Measurements from ENCODE around the gene CACNA1A.

CACNA1A gene

DNA sequence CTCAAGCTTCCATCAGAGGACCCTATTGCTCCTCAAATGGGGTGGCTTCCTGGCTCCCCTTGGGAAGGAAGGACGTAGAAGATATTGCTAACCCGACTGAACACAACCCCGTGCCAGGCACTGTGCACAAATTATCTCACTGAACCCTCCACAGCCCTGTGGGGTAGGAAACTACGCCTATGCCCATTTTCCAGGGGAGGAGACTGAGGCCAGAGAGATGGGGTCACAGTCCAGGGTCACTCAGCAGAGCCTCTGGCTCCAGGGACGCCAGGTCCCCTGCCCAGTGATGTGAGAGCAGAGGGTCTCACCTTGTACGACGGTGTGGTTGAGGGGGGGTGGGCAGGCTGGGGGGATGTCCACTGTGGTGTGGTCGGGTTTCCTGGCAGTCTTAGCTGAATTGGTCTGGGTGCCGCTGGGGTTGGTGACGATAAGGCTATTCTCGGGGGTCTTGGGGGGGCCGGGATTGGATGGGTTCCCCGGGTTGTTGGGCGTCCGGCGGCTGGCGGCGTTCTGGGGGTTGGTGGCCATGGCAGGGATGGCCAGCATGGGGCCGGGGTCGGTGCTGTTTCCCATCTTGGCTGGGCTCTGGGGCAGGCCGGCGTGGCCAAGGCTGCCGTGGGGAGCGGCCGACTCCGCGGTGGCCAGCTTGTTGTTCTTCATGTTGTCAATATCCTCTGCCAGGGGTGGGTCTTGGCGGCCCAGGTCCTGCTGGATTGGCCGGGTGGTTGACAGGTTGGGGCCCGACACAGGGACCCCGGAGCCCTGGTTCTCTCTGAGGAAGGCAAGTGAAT is 219.9 kb downstream of the CACNA1A start:
- Histone ChIP-seq H3K27ac (ENCODE audit: low read length) (no peak overlapping the region), H3K9me3 (replicated peaks; ENCODE audit: insufficient read depth, low read length) (no peaks in the 10 kb centered on the region), H3K9ac (ENCODE audit: low read length) (no peak overlapping the region), H3K4me2 (ENCODE audit: low read depth, low read length) (no peak overlapping the region), H3F3A (ENCODE audit: insufficient read depth, low read length) (no peaks in the 10 kb centered on the region), H3K4me3 (ENCODE audit: low read length) (no peak overlapping the region), H3K9me2 (replicated peaks; ENCODE audit: insufficient read depth, low read length) (no peaks in the 10 kb centered on the region), H3K79me2 (ENCODE audit: low read length) (no peaks in the 10 kb centered on the region), H3K4me1 (ENCODE audit: low read length) (no peaks in the 10 kb centered on the region), H4K20me1 (ENCODE audit: insufficient read depth, low read length) (no peaks in the 10 kb centered on the region), H3K36me3 (replicated peaks; ENCODE audit: insufficient read depth, low read length) (no peaks in the 10 kb centered on the region), H3K27me3 (replicated peaks; ENCODE audit: insufficient read depth, low read length) (peaks cover 80% of the 10 kb centered on the region), H2AFZ (ENCODE audit: low read length) (no peak overlapping the region)
- DNase-seq = no peak
- TF ChIP-seq EZH2 (optimal IDR thresholded peaks at IDR 0.05; ENCODE audit: low read depth, low read length) = no peak
- TF ChIP-seq, protein P1, sequence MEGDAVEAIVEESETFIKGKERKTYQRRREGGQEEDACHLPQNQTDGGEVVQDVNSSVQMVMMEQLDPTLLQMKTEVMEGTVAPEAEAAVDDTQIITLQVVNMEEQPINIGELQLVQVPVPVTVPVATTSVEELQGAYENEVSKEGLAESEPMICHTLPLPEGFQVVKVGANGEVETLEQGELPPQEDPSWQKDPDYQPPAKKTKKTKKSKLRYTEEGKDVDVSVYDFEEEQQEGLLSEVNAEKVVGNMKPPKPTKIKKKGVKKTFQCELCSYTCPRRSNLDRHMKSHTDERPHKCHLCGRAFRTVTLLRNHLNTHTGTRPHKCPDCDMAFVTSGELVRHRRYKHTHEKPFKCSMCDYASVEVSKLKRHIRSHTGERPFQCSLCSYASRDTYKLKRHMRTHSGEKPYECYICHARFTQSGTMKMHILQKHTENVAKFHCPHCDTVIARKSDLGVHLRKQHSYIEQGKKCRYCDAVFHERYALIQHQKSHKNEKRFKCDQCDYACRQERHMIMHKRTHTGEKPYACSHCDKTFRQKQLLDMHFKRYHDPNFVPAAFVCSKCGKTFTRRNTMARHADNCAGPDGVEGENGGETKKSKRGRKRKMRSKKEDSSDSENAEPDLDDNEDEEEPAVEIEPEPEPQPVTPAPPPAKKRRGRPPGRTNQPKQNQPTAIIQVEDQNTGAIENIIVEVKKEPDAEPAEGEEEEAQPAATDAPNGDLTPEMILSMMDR (IDR thresholded peaks at IDR 0.05; ENCODE audit: low read length) = no peak
- no peak for TF ChIP-seq EZH2phosphoT487 (IDR thresholded peaks at IDR 0.05; ENCODE audit: low read length)

- no peak overlapping the region for H3K27ac ChIP-seq (ENCODE audit: low read length)
- no peaks in the 10 kb centered on the region for H4K20me1 ChIP-seq (ENCODE audit: insufficient read depth, low read length)
- no peak overlapping the region for H2AFZ ChIP-seq (ENCODE audit: low read length)
- H3F3A ChIP-seq (ENCODE audit: insufficient read depth, low read length) = no peaks in the 10 kb centered on the region
- H3K4me1 ChIP-seq (ENCODE audit: low read length) = no peaks in the 10 kb centered on the region
- H3K4me3 ChIP-seq (ENCODE audit: low read length) = no peak overlapping the region
- no peaks in the 10 kb centered on the region for H3K36me3 ChIP-seq (replicated peaks; ENCODE audit: insufficient read depth, low read length)
- H3K9me2 ChIP-seq (replicated peaks; ENCODE audit: insufficient read depth, low read length) = no peaks in the 10 kb centered on the region
- H3K9me3 ChIP-seq (replicated peaks; ENCODE audit: insufficient read depth, low read length) = no peaks in the 10 kb centered on the region
- TF ChIP-seq EZH2 (optimal IDR thresholded peaks at IDR 0.05; ENCODE audit: low read depth, low read length) = no peak
- no peak for TF ChIP-seq EZH2phosphoT487 (IDR thresholded peaks at IDR 0.05; ENCODE audit: low read length)
- TF ChIP-seq, protein P1 (IDR thresholded peaks at IDR 0.05; ENCODE audit: low read length) = no peak
- DNase-seq = no peak
- no peak overlapping the region for H3K4me2 ChIP-seq (ENCODE audit: low read depth, low read length)
- no peak overlapping the region for H3K9ac ChIP-seq (ENCODE audit: low read length)
- H3K79me2 ChIP-seq (ENCODE audit: low read length) = no peaks in the 10 kb centered on the region
- peaks cover 80% of the 10 kb centered on the region for H3K27me3 ChIP-seq (replicated peaks; ENCODE audit: insufficient read depth, low read length)
These were observed 221.1 kb downstream of the CACNA1A start for GRCh38 chr19:13284929-13285928.

DNA sequence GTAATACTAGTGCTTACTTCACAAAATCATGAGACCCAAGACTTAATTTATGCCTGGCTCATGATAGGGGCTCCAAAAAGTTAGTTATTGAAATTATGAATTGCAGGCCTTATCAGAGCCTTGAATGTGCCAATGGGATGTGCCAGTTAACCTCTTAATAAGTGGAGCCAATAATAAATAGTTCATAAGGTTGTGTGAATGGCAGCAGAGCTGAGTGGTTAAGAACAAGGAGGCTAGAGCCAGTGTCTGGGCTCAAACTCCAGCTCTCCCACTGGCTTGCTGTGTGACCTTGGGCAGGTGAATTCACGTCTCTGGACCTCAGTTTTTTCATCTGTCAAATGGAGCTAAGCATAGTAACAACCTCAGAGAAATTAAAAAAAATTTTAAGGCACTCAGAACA is 222.4 kb downstream of the CACNA1A start:
- DNase-seq = no peak
- Histone ChIP-seq H3K9me3 (replicated peaks; ENCODE audit: insufficient read depth, low read length) (no peaks in the 10 kb centered on the region), H4K20me1 (ENCODE audit: insufficient read depth, low read length) (no peaks in the 10 kb centered on the region), H3F3A (ENCODE audit: insufficient read depth, low read length) (no peaks in the 10 kb centered on the region), H3K27ac (ENCODE audit: low read length) (no peak overlapping the region), H3K4me2 (ENCODE audit: low read depth, low read length) (no peak overlapping the region), H3K79me2 (ENCODE audit: low read length) (no peaks in the 10 kb centered on the region), H3K4me3 (ENCODE audit: low read length) (no peak overlapping the region), H3K27me3 (replicated peaks; ENCODE audit: insufficient read depth, low read length) (peaks cover 82% of the 10 kb centered on the region), H3K9ac (ENCODE audit: low read length) (no peak overlapping the region), H3K9me2 (replicated peaks; ENCODE audit: insufficient read depth, low read length) (no peaks in the 10 kb centered on the region), H3K36me3 (replicated peaks; ENCODE audit: insufficient read depth, low read length) (no peaks in the 10 kb centered on the region), H2AFZ (ENCODE audit: low read length) (no peak overlapping the region), H3K4me1 (ENCODE audit: low read length) (no peaks in the 10 kb centered on the region)
- TF ChIP-seq EZH2 (optimal IDR thresholded peaks at IDR 0.05; ENCODE audit: low read depth, low read length) = no peak
- no peak for TF ChIP-seq EZH2phosphoT487 (IDR thresholded peaks at IDR 0.05; ENCODE audit: low read length)
- TF ChIP-seq, protein P1 (IDR thresholded peaks at IDR 0.05; ENCODE audit: low read length) = no peak

Measured in MM.1S (cell line).